ENCODE measurements around the gene TLN1. TPM values are rescaled to one million over a fixed set of nuclear protein-coding genes. Genes with fewer than 3 reads are reported as not detected.

The TLN1 gene
- total and polyA plus RNA-seq, 2 donors (not counting 1 experiment from before 2014, with no cell fraction given) = 102 to 280 TPM

GRCh38 chr9:35652829-35653209 is 79.2 kb downstream of the TLN1 start:
- Histone ChIP-seq H3K36me3 (replicated peaks in 1 of 2; ENCODE audit: control extremely low read depth in 1 of 2, control insufficient read depth in 1 of 2, extremely low read depth in 1 of 2, insufficient read depth in 2 of 2, low read length in 1 of 2) (peaks cover 0 to 5% of the 10 kb centered on the region in 2 experiments), H3K4me3 (ENCODE audit: control extremely low read depth in 1 of 5, extremely low read depth in 1 of 5, insufficient read depth in 1 of 5, low read depth in 2 of 5, low read length in 4 of 5) (no peak overlapping the region), H2AFZ (ENCODE audit: insufficient read depth, low read depth, low read length, poor library complexity, severe bottlenecking) (no peak overlapping the region), H4K20me1 (ENCODE audit: control insufficient read depth, insufficient read depth, low read length, poor library complexity, severe bottlenecking) (no peaks in the 10 kb centered on the region), H3K27me3 (replicated peaks in 1 of 4; ENCODE audit: control extremely low read depth in 1 of 4, control insufficient read depth in 3 of 4, insufficient read depth in 4 of 4, low read length in 3 of 4) (no peaks in the 10 kb centered on the region), H3K79me2 (ENCODE audit: control insufficient read depth, insufficient read depth, low read length) (peaks cover 19% of the 10 kb centered on the region), H3K9me3 (ENCODE audit: control extremely low read depth in 1 of 3, control insufficient read depth in 2 of 3, insufficient read depth in 1 of 3, low read length in 2 of 3) (peaks cover 0 to 3% (median 0%) of the 10 kb centered on the region in 3 donors), H3K9ac (ENCODE audit: low read length) (no peak overlapping the region), H3K4me1 (ENCODE audit: control insufficient read depth in 2 of 2, insufficient read depth in 2 of 2, low read length in 2 of 2) (peaks cover 46 to 63% of the 10 kb centered on the region in 2 donors), H3K4me2 (replicated peaks; ENCODE audit: low read depth, low read length, poor library complexity, severe bottlenecking) (no peak overlapping the region), H3K27ac (ENCODE audit: low read length in 2 of 2) (no peak overlapping the region)
- ChIA-PET POLR2A (no interaction called here), CTCF (interaction anchor here (1.4 to 15.0 kb wide), 4 partner anchors 8 to 79 kb away, joined by 4 to 357 read pairs (median 88); partner anchors contain the start of genes ARHGEF39, CCDC107, CD72 and CREB3)
- WGBS (ENCODE audit: insufficient coverage) = 100% methylated on average over 4 of the region's 8 CpGs
- no peak for ATAC-seq (ENCODE audit: low read depth)
- no peak for DNase-seq
- Mint-ChIP-seq H3K4me1 (peaks cover 71% of the 10 kb centered on the region), H3K9me3 (ENCODE audit: insufficient read depth) (no peaks in the 10 kb centered on the region), H3K27ac (peak overlapping the region; percentile 56), H3K27me3 (no peaks in the 10 kb centered on the region), H3K4me3 (no peak overlapping the region)
- TF ChIP-seq EZH2 (IDR thresholded peaks at IDR 0.05; ENCODE audit: borderline replicate concordance, insufficient read depth, low read depth, low read length, poor library complexity, severe bottlenecking) (no peak), CTCF (IDR thresholded peaks at IDR 0.05) (no peak)
- intact Hi-C loops (cut with micrococcal nuclease) = no loop called here

GRCh38 chr9:35651956-35652828 is 79.8 kb downstream of the TLN1 start:
- DNase-seq (no peak), ATAC-seq (ENCODE audit: low read depth) (no peak)
- no peak overlapping the region for H2AFZ ChIP-seq (ENCODE audit: insufficient read depth, low read depth, low read length, poor library complexity, severe bottlenecking)
- WGBS (ENCODE audit: insufficient coverage) = 90% methylated on average over 3 of the region's 7 CpGs
- no peak overlapping the region for H3K4me3 ChIP-seq (ENCODE audit: control extremely low read depth in 1 of 5, extremely low read depth in 1 of 5, insufficient read depth in 1 of 5, low read depth in 2 of 5, low read length in 4 of 5)
- CTCF ChIA-PET = interaction anchor here (1.4 to 15.0 kb wide), 4 partner anchors 8 to 79 kb away, joined by 4 to 357 read pairs (median 88); partner anchors contain the start of genes ARHGEF39, CCDC107, CD72 and CREB3
- peak overlapping the region in 1 of 2 donors; percentile 95 for H3K27ac ChIP-seq (ENCODE audit: low read length in 2 of 2)
- H3K36me3 ChIP-seq (replicated peaks in 1 of 2; ENCODE audit: control extremely low read depth in 1 of 2, control insufficient read depth in 1 of 2, extremely low read depth in 1 of 2, insufficient read depth in 2 of 2, low read length in 1 of 2) = peaks cover 0 to 5% of the 10 kb centered on the region in 2 experiments
- H4K20me1 ChIP-seq (ENCODE audit: control insufficient read depth, insufficient read depth, low read length, poor library complexity, severe bottlenecking) = no peaks in the 10 kb centered on the region
- TF ChIP-seq EZH2 (IDR thresholded peaks at IDR 0.05; ENCODE audit: borderline replicate concordance, insufficient read depth, low read depth, low read length, poor library complexity, severe bottlenecking) (no peak), CTCF (IDR thresholded peaks at IDR 0.05) (no peak)
- Mint-ChIP-seq H3K27me3 (no peaks in the 10 kb centered on the region), H3K4me1 (peaks cover 71% of the 10 kb centered on the region), H3K27ac (peak overlapping the region; percentile 97), H3K4me3 (peak overlapping the region; percentile 32), H3K9me3 (ENCODE audit: insufficient read depth) (no peaks in the 10 kb centered on the region)
- intact Hi-C loops (cut with micrococcal nuclease) = no loop called here
- peaks cover 50 to 63% of the 10 kb centered on the region in 2 donors for H3K4me1 ChIP-seq (ENCODE audit: control insufficient read depth in 2 of 2, insufficient read depth in 2 of 2, low read length in 2 of 2)
- no peaks in the 10 kb centered on the region for H3K27me3 ChIP-seq (replicated peaks in 1 of 4; ENCODE audit: control extremely low read depth in 1 of 4, control insufficient read depth in 3 of 4, insufficient read depth in 4 of 4, low read length in 3 of 4)
- POLR2A ChIA-PET = no interaction called here
- H3K9me3 ChIP-seq (ENCODE audit: control extremely low read depth in 1 of 3, control insufficient read depth in 2 of 3, insufficient read depth in 1 of 3, low read length in 2 of 3) = no peaks in the 10 kb centered on the region
- H3K9ac ChIP-seq (ENCODE audit: low read length) = no peak overlapping the region
- peaks cover 19% of the 10 kb centered on the region for H3K79me2 ChIP-seq (ENCODE audit: control insufficient read depth, insufficient read depth, low read length)
- peak overlapping the region; percentile 93 for H3K4me2 ChIP-seq (replicated peaks; ENCODE audit: low read depth, low read length, poor library complexity, severe bottlenecking)
